ENCODE results near the gene GPATCH8.

GPATCH8 gene

GRCh38 chr17:44547625-44548267 is 44.5 kb upstream of the GPATCH8 start (continued):
- TF ChIP-seq ZNF18 (tag by site-specific recombination; IDR thresholded peaks at IDR 0.05) = no peak
- no peak for TF ChIP-seq ZNF518A (tag by site-specific recombination; conservative IDR thresholded peaks at IDR 0.05; ENCODE audit: low read depth)

- 0 out of 2 replicates have a peak, but pooled peaks cover 3% of the 10 kb centered on the region for H3K4me1 ChIP-seq (ENCODE audit: control insufficient read depth, insufficient read depth, low read length)
- ChIA-PET CTCF (interaction anchor here (0.5 to 3.4 kb wide), 7 partner anchors 13 to 669 kb away, joined by 3 to 33 read pairs (median 3); no protein-coding TSS in a partner anchor), POLR2A (interaction anchor here (0.6 to 1.5 kb wide), 2 partner anchors 10 to 407 kb away, joined by 3 to 10 read pairs; partner anchors contain the start of gene FZD2)
- H3K36me3 ChIP-seq (ENCODE audit: control insufficient read depth in 2 of 2, insufficient read depth in 1 of 2, low read length in 2 of 2) = no peaks in the 10 kb centered on the region
- no peaks in the 10 kb centered on the region for H3K9me3 ChIP-seq (ENCODE audit: control insufficient read depth, insufficient read depth, low read depth, low read length)
- 0 out of 2 replicates have a peak, but pooled peaks have one; percentile 34 for TF ChIP-seq PRDM1 (tag by site-specific recombination; IDR thresholded peaks at IDR 0.05)
- TF ChIP-seq, protein P1, sequence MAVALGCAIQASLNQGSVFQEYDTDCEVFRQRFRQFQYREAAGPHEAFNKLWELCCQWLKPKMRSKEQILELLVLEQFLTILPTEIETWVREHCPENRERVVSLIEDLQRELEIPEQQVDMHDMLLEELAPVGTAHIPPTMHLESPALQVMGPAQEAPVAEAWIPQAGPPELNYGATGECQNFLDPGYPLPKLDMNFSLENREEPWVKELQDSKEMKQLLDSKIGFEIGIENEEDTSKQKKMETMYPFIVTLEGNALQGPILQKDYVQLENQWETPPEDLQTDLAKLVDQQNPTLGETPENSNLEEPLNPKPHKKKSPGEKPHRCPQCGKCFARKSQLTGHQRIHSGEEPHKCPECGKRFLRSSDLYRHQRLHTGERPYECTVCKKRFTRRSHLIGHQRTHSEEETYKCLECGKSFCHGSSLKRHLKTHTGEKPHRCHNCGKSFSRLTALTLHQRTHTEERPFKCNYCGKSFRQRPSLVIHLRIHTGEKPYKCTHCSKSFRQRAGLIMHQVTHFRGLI (tag by site-specific recombination; IDR thresholded peaks at IDR 0.05) = no peak
- TF ChIP-seq ZNF221 (tag by site-specific recombination; IDR thresholded peaks at IDR 0.05; ENCODE audit: borderline replicate concordance) = no peak
- no peak overlapping the region for H3K4me3 ChIP-seq (ENCODE audit: low read depth, low read length)
- H3K27ac ChIP-seq (ENCODE audit: extremely low read depth, low read depth, low read length) = no peak overlapping the region
Measured at GRCh38 chr17:44546671-44547606, 43.7 kb upstream of the GPATCH8 start.

GRCh38 chr17:44543905-44544523 is 40.8 kb upstream of the GPATCH8 start:
- Histone ChIP-seq H3K4me1 (ENCODE audit: control insufficient read depth, insufficient read depth, low read length) (0 out of 2 replicates have a peak, but pooled peaks cover 3% of the 10 kb centered on the region), H3K27ac (ENCODE audit: extremely low read depth, low read depth, low read length) (no peak overlapping the region), H3K4me3 (ENCODE audit: low read depth, low read length) (no peak overlapping the region), H3K36me3 (ENCODE audit: control insufficient read depth in 2 of 2, insufficient read depth in 1 of 2, low read length in 2 of 2) (no peaks in the 10 kb centered on the region), H3K9me3 (ENCODE audit: control insufficient read depth, insufficient read depth, low read depth, low read length) (no peaks in the 10 kb centered on the region)
- ChIA-PET POLR2A (interaction anchor here (0.6 to 3.1 kb wide), 3 partner anchors 13 to 88 kb away, joined by 4 to 22 read pairs (median 5); partner anchors contain the start of gene FZD2), CTCF (interaction anchor here (0.6 to 3.1 kb wide), 6 partner anchors 10 to 102 kb away, joined by 3 to 28 read pairs (median 4); no protein-coding TSS in a partner anchor)
- TF ChIP-seq ZNF114 (tag by site-specific recombination; IDR thresholded peaks at IDR 0.05) (no peak), PRDM2 (tag by site-specific recombination; IDR thresholded peaks at IDR 0.05; ENCODE audit: borderline replicate concordance) (no peak), YY2 (tag by site-specific recombination; IDR thresholded peaks at IDR 0.05) (no peak), ZNF423 (tag by site-specific recombination; IDR thresholded peaks at IDR 0.05) (no peak), REPIN1 (tag by site-specific recombination; IDR thresholded peaks at IDR 0.05; ENCODE audit: low read depth) (no peak), ZNF433 (tag by site-specific recombination; IDR thresholded peaks at IDR 0.05; ENCODE audit: low read depth) (no peak), ZNF473 (tag by site-specific recombination; IDR thresholded peaks at IDR 0.05) (no peak), ZNF792 (tag by site-specific recombination; IDR thresholded peaks at IDR 0.05) (no peak)
